ENCODE measurements around the gene DNAH14.

Gene DNAH14

DNA sequence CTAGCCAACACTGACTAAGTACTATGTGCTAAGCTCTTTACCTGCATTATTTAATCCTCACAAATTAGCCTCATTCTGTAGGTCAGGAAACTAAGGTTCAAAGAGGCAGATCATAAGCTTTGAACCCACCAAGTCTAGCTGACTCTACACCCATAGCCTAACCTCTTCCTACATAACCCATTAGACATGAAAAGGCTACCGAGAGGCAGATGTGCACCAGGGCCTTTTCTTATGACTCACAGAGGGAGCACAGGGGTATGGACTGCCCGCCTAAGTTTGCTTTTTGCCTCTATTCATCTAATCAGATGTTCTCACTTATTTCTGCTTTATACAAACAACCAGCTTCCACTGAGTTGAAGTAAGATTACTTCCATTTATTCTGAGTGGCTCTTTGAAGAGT lies 466.9 kb downstream of the DNAH14 start:
- no peak for DNase-seq (ENCODE audit: low read depth)
- TF ChIP-seq, protein P1, sequence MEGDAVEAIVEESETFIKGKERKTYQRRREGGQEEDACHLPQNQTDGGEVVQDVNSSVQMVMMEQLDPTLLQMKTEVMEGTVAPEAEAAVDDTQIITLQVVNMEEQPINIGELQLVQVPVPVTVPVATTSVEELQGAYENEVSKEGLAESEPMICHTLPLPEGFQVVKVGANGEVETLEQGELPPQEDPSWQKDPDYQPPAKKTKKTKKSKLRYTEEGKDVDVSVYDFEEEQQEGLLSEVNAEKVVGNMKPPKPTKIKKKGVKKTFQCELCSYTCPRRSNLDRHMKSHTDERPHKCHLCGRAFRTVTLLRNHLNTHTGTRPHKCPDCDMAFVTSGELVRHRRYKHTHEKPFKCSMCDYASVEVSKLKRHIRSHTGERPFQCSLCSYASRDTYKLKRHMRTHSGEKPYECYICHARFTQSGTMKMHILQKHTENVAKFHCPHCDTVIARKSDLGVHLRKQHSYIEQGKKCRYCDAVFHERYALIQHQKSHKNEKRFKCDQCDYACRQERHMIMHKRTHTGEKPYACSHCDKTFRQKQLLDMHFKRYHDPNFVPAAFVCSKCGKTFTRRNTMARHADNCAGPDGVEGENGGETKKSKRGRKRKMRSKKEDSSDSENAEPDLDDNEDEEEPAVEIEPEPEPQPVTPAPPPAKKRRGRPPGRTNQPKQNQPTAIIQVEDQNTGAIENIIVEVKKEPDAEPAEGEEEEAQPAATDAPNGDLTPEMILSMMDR (IDR thresholded peaks at IDR 0.05; ENCODE audit: low read depth, low read length, missing control alignments), result no peak
- in situ Hi-C loops (cut with HindIII; ENCODE audit: low sequenced_read_pairs), result no loop called here
- no peak overlapping the region for H3K4me3 ChIP-seq (ENCODE audit: low read depth, low read length)

DNA sequence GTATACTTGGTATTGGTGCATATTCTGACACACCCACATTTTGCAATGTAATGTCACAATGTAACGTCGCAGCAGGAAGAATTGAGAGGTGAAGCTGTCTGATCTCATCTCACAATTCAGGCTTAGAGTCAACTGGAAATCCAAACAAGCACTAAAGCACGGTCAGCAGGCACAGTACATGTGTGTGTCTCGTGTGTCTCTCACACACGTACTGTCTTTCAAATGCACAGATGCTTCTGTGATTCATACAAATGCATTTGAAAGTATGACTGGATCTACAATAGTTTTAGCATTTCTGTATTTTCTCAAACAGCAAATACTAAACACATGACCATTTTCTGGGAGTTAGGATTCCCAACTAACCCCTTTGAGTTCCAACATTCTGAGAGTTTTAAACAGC lies 471.5 kb downstream of the DNAH14 start:
- in situ Hi-C loops (cut with HindIII; ENCODE audit: low sequenced_read_pairs), result no loop called here
- no peak for DNase-seq (ENCODE audit: low read depth)
- H3K4me3 ChIP-seq (ENCODE audit: low read depth, low read length), result no peak overlapping the region
- TF ChIP-seq, protein P1 (IDR thresholded peaks at IDR 0.05; ENCODE audit: low read depth, low read length, missing control alignments), result no peak

DNA sequence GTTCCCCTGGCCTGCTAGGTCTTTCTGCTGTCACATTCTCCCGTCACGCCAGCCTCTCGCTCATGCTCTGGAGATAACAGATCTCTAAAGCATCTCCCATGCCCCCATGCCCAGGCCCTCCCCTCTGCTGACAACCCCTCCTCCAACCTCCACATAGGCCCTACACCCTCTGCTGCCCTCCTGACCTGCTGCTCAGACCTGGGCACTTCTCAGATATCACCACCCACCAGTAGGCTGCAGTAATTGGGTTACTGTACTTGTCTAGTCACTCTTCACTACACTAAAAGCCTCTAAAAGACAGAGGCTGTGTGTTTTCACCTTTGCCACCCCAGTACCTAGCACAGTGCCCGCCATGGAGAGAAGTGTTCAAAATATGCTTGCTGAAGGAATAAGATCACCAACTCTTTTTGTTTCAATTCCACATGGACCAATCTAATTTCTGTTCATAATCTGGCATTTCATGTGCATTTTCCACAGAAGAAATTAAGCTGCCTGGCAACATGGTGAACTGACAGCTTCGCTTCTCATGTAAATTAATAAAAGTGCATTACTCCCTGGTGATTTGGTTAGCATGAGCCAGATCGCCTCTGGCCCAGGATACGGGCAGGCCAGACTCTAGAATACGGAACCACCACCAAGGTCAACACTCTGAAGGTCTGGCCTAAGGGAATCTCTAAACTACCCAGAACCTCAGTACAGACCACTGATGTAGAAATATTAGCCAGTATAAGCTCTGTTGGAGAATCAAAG lies 477.7 kb downstream of the DNAH14 start:
- in situ Hi-C loops (cut with HindIII; ENCODE audit: low sequenced_read_pairs), result no loop called here
- DNase-seq (ENCODE audit: low read depth), result no peak
- TF ChIP-seq, protein P1 (IDR thresholded peaks at IDR 0.05; ENCODE audit: low read depth, low read length, missing control alignments), result no peak
- no peak overlapping the region for H3K4me3 ChIP-seq (ENCODE audit: low read depth, low read length)

DNA sequence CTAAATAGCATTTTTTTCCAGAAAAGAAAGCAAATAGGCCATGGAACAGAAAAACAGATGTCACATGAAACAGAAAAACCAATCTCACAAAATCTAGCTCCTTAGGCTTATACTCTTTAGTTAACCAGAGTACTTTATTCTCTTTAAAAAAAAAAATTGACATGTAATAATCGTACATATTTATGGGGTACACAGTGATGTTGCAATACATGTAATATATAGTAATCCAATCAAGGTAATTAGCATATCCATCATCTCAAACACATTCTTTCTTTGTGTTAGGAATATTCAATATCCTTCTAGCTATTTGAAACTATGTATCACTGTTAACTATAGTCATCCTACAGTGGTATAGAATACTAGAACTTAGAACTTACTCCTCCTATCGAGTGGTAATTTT lies 478.3 kb downstream of the DNAH14 start:
- TF ChIP-seq, protein P1 (IDR thresholded peaks at IDR 0.05; ENCODE audit: low read depth, low read length, missing control alignments), result no peak
- in situ Hi-C loops (cut with HindIII; ENCODE audit: low sequenced_read_pairs), result no loop called here
- DNase-seq (ENCODE audit: low read depth), result no peak
- H3K4me3 ChIP-seq (ENCODE audit: low read depth, low read length), result no peak overlapping the region

DNA sequence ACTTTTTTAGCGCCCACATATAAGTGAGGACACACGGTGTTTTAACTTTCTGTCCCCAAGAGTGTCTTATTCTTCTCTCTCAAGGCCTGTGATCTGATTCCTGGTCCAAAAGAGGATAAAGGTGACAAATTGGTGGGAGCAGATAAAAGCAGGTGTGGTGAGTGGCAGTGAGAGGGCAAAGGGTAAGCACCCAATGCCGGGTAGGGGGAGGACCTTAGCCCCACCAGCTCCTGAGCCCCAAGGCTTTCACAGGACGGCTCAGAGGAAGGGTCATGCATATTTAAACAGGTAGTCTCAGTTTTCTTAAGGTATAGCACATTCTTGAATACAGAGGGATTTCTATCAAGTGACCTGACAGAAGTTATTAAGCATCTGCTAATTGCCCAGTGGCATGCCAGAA lies 478.8 kb downstream of the DNAH14 start:
- TF ChIP-seq, protein P1 (IDR thresholded peaks at IDR 0.05; ENCODE audit: low read depth, low read length, missing control alignments), result no peak
- in situ Hi-C loops (cut with HindIII; ENCODE audit: low sequenced_read_pairs), result no loop called here
- DNase-seq (ENCODE audit: low read depth), result no peak
- H3K4me3 ChIP-seq (ENCODE audit: low read depth, low read length), result no peak overlapping the region

DNA sequence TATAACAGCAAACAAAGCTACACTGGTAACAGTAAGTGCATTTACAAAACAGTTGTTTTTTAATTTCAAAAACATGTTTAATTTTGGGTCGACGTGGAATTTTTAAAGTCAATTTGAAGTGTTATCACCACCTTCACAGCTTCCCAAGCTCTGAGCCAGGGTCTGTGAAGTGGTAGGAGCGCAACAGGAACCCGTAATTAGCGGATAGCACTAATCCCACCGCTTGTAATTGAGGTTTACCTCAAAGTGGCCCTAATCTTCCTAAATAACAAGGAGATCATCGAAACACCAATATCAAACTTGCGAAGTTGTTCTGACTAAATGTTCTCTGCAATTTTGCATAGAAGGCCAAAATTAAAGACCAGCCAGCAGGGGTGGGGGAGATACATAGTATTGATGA lies 479.6 kb downstream of the DNAH14 start:
- TF ChIP-seq, protein P1 (IDR thresholded peaks at IDR 0.05; ENCODE audit: low read depth, low read length, missing control alignments), result no peak
- H3K4me3 ChIP-seq (ENCODE audit: low read depth, low read length), result no peak overlapping the region
- no peak for DNase-seq (ENCODE audit: low read depth)
- in situ Hi-C loops (cut with HindIII; ENCODE audit: low sequenced_read_pairs), result no loop called here

All from astrocyte of the cerebellum (primary cell).